Measurements from ENCODE around the gene PPP2R2D. TPM values are rescaled to one million over a fixed set of nuclear protein-coding genes. Genes with fewer than 3 reads are reported as not detected.
"Not testable (repeated sequence)": the region's sequence is repeated elsewhere in the genome, so short reads cannot be mapped to it uniquely, and the experiment has no call there.

PPP2R2D gene
- total RNA-seq, 2 experiments from 2014 or later: 37.4 to 38.5 TPM

DNA sequence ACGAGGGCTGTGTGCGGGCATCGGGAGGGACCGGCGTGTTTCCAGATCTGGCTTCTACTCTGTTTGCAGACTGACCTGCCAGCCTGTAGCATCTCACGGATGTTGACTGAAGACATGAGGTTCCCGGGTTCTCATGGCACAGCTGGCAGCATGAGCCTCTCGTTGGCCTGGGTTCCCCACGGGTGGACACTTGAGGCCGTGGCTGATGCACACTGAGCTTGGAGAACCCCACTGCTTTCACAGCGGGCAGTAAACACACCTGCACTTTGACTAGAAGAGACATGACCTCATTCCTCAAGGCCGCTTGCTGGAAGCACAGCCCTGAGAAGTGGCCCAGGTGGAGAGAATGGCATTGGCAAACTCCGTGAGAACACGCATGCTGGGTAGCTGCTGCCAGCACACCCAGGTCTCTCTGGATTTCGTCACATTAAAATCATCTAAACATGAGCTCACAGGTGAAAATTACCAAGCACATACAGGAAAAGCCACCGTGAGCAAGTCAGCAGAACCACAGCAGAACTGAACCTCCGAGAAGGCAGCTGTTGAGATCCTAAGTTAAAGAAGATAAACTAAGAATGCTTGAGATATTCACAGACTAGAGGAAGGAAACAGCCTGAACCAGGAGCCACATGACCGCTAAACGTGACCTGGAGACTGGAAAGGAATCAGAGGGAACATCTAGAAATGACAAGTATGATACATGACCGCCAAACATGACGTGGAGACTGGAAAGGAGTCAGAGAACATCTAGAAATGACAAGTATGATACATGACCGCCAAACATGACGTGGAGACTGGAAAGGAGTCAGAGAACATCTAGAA lies 48.4 kb downstream of the PPP2R2D start:
- peaks cover 75% of the 10 kb centered on the region for H3K36me3 ChIP-seq (ENCODE audit: insufficient read depth, low read length)
- no TSS peak for BruUV-seq (replicated peaks)
- CTCF ChIA-PET (ENCODE audit: unreplicated experiment): no interaction called here

DNA sequence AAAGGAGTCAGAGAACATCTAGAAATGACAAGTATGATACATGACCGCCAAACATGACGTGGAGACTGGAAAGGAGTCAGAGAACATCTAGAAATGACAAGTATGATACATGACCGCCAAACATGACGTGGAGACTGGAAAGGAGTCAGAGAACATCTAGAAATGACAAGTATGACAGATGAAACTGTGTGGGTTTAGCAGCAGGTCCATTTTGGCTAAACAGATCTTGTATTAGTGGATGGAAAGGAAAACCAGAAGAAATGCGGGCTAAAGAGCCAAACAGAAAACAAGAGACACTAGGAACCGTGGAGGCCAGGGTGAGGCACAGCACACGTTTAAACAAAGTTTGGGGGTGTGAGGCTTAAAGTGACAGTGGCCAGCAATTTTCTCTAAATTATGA lies 49.1 kb downstream of the PPP2R2D start:
- H3K36me3 ChIP-seq (ENCODE audit: insufficient read depth, low read length): peaks cover 80% of the 10 kb centered on the region
- intact Hi-C loops (cut with micrococcal nuclease; ENCODE audit: unreplicated experiment); BruUV-seq (replicated peaks): not testable (repeated sequence)

More for the DNA sequence above, 48.4 kb downstream of the PPP2R2D start:
- H3K27ac ChIP-seq (ENCODE audit: low read depth, low read length, poor library complexity, severe bottlenecking): no peak overlapping the region
- H3K4me3 ChIP-seq (ENCODE audit: low read depth, low read length, poor library complexity, severe bottlenecking): no peak overlapping the region
- no peak for DNase-seq (ENCODE audit: low spot score)
- H2AFZ ChIP-seq (ENCODE audit: low read length): no peak overlapping the region
- POLR2A ChIA-PET: interaction anchor here (0.6 kb wide), 1 partner anchor 9 kb away, joined by 3 read pairs; no protein-coding TSS in a partner anchor
- H3K9me3 ChIP-seq (ENCODE audit: low read length): no peaks in the 10 kb centered on the region
- intact Hi-C loops (cut with micrococcal nuclease; ENCODE audit: unreplicated experiment): no loop called here
- H4K20me1 ChIP-seq (ENCODE audit: insufficient read depth, low read length): no peaks in the 10 kb centered on the region
- TF ChIP-seq EZH2phosphoT487 (IDR thresholded peaks at IDR 0.05; ENCODE audit: borderline replicate concordance, low read depth, low read length): no peak
- TF ChIP-seq CTCF (conservative IDR thresholded peaks at IDR 0.05; ENCODE audit: low read length): no peak
- H3K4me2 ChIP-seq (ENCODE audit: low read length): no peak overlapping the region
- H3K9me2 ChIP-seq (ENCODE audit: insufficient read depth, low read length): no peaks in the 10 kb centered on the region
- H3K79me2 ChIP-seq (ENCODE audit: insufficient read depth, low read depth, low read length): no peaks in the 10 kb centered on the region
- H3K4me1 ChIP-seq (ENCODE audit: insufficient read depth, low read length, poor library complexity, severe bottlenecking): no peaks in the 10 kb centered on the region

GRCh38 chr10:131954356-131954965 lies 53.7 kb downstream of the PPP2R2D start:
- Histone ChIP-seq H3K4me1 (ENCODE audit: insufficient read depth, low read length, poor library complexity, severe bottlenecking) (no peaks in the 10 kb centered on the region), H3K4me3 (ENCODE audit: low read depth, low read length, poor library complexity, severe bottlenecking) (no peak overlapping the region), H3K4me2 (ENCODE audit: low read length) (no peak overlapping the region), H2AFZ (ENCODE audit: low read length) (no peak overlapping the region), H3K9me3 (ENCODE audit: low read length) (no peaks in the 10 kb centered on the region), H3K36me3 (ENCODE audit: insufficient read depth, low read length) (peaks cover 67% of the 10 kb centered on the region), H3K27ac (ENCODE audit: low read depth, low read length, poor library complexity, severe bottlenecking) (no peak overlapping the region), H3K9me2 (ENCODE audit: insufficient read depth, low read length) (no peaks in the 10 kb centered on the region), H4K20me1 (ENCODE audit: insufficient read depth, low read length) (no peaks in the 10 kb centered on the region), H3K79me2 (ENCODE audit: insufficient read depth, low read depth, low read length) (no peaks in the 10 kb centered on the region)
- POLR2A ChIA-PET: interaction anchor here (0.6 kb wide), 1 partner anchor 12 kb away, joined by 4 read pairs; no protein-coding TSS in a partner anchor
- BruUV-seq (replicated peaks): no TSS peak
- no peak for DNase-seq (ENCODE audit: low spot score)
- intact Hi-C loops (cut with micrococcal nuclease; ENCODE audit: unreplicated experiment): no loop called here
- CTCF ChIA-PET (ENCODE audit: unreplicated experiment): no interaction called here
- no peak for TF ChIP-seq CTCF (conservative IDR thresholded peaks at IDR 0.05; ENCODE audit: low read length)

More for the DNA sequence above, 49.1 kb downstream of the PPP2R2D start:
- DNase-seq (ENCODE audit: low spot score); H3K4me2 ChIP-seq (ENCODE audit: low read length); H3K4me3 ChIP-seq (ENCODE audit: low read depth, low read length, poor library complexity, severe bottlenecking); H3K9me3 ChIP-seq (ENCODE audit: low read length); H3K9me2 ChIP-seq (ENCODE audit: insufficient read depth, low read length); H3K4me1 ChIP-seq (ENCODE audit: insufficient read depth, low read length, poor library complexity, severe bottlenecking); H3K27ac ChIP-seq (ENCODE audit: low read depth, low read length, poor library complexity, severe bottlenecking); H4K20me1 ChIP-seq (ENCODE audit: insufficient read depth, low read length); H2AFZ ChIP-seq (ENCODE audit: low read length); H3K79me2 ChIP-seq (ENCODE audit: insufficient read depth, low read depth, low read length); CTCF ChIA-PET (ENCODE audit: unreplicated experiment); POLR2A ChIA-PET: not testable (repeated sequence)

All from OCI-LY7 (cell line).